Epithelial cell of prostate (primary cell): ENCODE measurements around the gene ALDH2.
"Not testable (repeated sequence)": the region's sequence is repeated elsewhere in the genome, so short reads cannot be mapped to it uniquely, and the experiment has no call there.

ENCODE experiments used
- DNase-seq: peaks from one replicate; pipeline ENCODE4 v3.0.0-alpha.2; 2011; ENCODE audit warnings: low read depth, low spot score
- H3K27ac ChIP-seq: fragments of 450-650 bp; 2 replicates; pipeline ENCODE4 v1.5.1; 2017; ENCODE audit warnings: mild to moderate bottlenecking

The ALDH2 gene

DNA sequence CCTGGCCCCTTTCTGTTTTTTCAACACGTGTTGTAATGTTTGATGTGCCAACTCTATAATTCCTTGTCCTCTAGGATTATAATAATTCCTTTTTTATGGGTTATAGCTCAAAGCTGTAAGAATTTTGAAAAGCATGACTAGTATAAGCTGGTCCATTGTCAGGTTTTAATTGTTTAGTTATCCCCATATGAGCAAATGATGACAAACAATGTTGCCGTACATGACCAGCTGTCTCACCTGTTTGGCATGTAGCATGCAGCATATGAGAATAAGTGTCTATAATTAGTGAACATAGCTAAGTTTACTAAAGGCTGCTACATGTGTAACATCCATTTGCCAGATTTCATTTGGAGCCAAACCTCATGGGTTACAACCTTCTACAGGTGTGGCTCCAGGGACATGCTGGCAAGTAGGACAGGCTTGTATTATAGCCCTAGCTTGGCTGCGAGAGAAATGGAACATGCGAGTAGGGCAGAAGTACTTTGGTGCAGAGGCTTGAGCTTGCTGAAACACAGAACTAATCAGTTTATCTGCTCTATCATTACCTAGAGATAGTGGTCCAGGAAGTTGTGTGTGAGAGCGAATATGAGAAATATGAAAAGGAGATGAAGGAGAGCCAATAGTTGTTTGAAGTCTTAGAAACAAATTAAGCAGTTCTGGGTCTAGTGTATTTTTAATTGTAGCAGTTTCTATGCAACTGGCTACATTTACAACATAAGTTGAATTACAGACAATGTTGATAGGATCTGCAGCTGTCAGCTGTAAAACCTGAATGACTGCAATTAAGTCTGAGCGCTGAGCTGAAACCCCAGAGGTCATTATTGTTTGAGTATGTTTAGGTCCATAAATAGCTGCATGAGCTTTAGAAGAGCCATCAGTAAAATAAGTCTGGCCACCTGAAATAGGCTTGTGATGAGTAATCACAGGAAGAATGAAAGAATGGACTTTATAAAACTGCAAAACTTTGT, 52.7 kb downstream of the ALDH2 start:
- peak; percentile 20 for DNase-seq
- H3K27ac ChIP-seq: peak overlapping the region; percentile 5

DNA sequence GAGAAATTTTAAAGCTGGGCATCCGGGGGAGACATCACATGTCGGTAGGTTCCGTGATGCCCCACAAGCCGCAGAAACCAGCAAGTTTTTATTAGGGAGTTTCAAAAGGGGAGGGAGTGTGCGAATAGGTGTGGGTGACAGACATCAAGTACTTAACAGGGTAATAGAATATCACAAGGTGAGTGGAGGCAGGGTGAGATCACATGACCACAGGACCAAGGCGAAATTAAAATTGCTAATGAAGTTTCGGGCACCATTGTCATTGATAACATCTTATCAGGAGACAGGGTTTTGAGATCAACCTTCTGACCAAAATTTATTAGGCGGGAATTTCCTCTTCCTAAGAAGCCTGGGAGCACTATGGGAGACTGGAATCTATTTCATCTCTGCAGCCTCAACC, 54.1 kb downstream of the ALDH2 start:
- not testable (repeated sequence) for DNase-seq, H3K27ac ChIP-seq

DNA sequence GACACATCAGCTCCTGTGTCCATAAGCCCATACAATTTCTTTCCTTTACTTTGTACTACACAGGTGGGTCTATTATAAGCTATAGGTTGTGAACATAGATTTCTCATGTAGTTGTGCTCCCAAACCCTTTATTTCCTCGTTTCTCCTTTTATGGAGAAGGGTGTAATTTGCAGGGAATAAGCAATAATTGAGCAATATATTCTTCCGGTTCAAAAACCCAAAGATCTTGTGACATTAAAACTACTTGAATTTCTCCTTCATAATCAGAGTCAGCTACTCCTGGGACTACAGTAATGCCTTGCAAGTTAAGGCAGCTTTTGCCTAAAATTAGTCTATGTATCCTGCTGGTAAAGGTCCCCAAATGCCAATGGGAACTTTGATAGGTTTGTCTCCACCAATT, 56.2 kb downstream of the ALDH2 start:
- no peak for DNase-seq
- no peak overlapping the region for H3K27ac ChIP-seq

DNA sequence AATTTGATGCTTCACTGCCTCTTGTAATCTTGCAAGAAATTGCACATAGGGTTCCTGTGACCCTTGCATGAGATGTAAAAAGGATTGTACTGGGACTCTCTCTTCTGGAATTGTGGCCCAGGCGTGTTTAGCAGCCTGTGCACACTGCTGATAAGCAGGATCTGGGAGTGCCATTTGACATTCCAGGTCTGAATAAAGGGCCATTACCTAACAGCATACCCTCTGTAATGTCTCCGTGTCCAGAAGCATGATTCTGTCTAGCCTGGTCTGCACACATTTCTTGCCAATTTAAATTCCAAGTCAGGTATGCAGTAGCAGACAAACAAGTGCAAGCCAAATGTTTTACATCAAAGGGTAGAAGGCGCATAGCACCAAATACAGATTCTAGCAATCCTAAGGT, 57.2 kb downstream of the ALDH2 start:
- no peak overlapping the region for H3K27ac ChIP-seq
- no peak for DNase-seq

DNA sequence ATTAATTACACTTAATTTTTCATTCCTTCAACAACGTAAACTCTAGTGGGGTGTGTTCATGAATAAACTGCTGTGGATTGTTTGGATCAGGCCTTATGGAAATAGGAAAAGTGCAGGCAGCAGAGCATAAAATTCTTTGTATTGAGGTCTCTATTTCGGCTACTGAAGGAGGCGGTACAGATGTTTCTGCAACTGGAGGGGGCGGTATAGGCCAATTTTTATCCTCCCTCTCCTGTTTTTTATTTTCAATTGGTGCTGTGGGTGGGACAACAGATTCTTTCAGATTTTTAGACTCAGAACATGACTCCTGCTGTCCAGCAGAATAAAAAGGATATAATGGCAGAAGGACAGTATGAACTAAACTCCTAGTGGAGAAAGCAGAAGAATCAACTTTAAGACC, 57.6 kb downstream of the ALDH2 start:
- H3K27ac ChIP-seq, DNase-seq: not testable (repeated sequence)

DNA sequence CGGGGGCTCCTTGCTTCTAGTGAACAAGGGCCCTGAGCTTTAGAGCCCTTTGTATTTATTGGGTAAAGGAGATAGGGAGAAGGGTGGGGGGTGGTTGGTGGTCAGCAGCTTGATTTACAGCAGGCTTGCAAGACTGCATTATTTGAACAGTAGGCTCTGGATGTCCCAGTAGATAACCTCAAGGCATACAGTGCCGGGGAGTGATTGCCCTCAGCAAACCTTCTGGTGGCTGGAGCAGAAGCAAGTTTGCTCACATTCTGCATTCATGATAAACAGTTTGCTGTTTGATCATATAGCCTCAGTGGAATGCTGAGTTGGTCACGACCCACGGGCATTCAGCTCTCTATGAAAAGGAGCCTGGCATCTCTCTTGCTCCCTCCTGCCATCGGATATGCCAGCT, 58.8 kb downstream of the ALDH2 start:
- H3K27ac ChIP-seq: no peak overlapping the region
- DNase-seq: no peak

DNA sequence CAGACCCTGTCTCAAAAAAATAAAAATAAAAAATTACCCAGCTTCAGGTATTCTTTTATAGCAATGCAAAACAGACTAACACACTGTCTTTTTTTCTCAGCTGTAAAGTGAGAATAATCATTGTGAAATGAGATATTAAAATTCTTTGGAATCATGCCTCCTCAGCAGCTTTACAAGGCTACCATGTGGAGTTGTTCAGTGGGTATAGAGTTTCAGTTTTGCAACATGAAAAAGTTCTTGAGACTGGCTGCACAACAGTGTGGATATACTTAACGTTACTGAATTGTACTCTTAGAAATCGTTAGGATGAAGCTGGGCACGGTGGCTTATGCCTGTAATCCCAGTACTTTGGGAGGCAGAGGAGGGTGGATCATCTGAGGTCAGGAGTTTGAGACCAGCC, 59.6 kb downstream of the ALDH2 start:
- DNase-seq: no peak
- H3K27ac ChIP-seq: no peak overlapping the region

DNA sequence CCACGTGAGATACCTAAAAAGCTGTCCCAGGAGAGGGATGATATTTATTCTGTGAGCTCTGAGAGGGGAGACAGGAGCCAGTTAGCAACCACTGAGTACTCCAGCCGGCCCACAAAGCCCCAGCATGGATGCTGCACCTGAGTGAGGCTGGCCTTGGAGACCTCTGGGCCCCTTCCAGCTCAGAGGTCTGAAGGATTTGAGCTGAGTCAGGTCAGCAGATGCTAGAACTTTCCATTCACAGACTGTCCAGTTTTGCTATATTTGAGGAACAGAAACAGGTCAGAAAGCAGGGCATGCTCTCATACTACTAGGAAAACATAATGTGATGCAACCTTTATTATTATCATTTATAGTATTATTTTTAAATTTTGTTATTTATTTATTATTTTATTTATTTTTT, 60.3 kb downstream of the ALDH2 start:
- no peak overlapping the region for H3K27ac ChIP-seq
- no peak for DNase-seq

DNA sequence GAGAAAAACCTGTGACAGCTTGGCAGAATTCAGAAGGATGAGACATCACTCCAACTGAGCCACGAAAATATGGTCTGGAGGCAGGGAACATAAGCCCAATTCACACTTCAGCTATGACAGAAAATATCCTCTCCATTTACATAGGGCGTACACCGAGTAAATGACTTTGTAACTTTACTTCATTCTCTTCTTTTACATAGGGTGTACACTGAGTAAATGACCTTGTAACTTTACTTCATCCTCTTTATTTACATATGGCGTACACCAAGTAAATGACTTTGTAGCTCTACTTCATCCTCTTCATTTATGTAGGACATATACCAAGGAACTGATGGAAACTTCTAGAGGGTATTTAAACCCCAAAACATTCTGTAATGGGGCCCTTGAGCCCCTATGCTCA, 61.2 kb downstream of the ALDH2 start:
- DNase-seq: no peak
- no peak overlapping the region for H3K27ac ChIP-seq

DNA sequence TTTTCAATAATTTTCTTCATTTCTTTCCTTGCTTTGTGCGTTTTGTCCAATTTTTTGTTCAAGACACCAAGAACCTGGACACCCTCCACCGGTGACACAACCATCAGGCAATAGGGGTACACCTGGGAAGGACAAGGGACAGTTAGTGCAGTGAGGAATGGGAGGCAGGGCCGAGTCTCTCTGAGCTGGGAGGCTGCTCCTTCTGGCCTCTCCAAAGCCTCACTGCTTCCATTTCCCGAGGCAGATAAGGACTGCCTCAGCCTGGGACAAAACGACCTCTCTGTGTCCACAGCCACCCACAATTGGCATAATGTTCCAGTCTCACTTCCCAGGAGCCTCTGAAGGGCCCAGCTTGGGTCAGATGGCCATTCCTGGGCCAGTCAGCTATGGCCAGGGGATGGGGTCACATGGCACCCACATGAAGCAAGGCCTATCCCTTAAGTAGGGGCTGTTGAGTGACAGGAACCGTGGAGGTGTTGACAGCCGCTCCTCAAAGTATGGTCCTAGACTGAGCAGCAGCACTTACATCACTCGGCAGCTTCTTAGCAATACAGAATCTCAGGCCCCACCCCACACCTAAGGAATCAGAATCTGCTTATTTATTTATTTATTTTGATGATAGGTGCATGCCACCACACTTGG, 61.7 kb downstream of the ALDH2 start:
- no peak overlapping the region for H3K27ac ChIP-seq
- DNase-seq: no peak

DNA sequence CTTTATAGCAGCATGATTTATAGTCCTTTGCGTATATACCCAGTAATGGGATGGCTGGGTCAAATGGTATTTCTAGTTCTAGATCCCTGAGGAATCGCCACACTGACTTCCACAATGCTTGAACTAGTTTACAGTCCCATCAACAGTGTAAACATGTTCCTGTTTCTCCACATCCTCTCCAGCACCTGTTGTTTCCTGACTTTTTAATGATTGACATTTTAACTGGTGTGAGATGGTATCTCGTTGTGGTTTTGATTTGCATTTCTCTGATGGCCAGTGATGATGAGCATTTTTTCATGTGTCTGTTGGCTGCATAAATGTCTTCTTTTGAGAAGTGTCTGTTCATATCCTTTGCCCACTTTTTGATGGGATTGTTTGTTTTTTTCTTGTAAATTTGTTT, 62.9 kb downstream of the ALDH2 start:
- not testable (repeated sequence) for H3K27ac ChIP-seq, DNase-seq

DNA sequence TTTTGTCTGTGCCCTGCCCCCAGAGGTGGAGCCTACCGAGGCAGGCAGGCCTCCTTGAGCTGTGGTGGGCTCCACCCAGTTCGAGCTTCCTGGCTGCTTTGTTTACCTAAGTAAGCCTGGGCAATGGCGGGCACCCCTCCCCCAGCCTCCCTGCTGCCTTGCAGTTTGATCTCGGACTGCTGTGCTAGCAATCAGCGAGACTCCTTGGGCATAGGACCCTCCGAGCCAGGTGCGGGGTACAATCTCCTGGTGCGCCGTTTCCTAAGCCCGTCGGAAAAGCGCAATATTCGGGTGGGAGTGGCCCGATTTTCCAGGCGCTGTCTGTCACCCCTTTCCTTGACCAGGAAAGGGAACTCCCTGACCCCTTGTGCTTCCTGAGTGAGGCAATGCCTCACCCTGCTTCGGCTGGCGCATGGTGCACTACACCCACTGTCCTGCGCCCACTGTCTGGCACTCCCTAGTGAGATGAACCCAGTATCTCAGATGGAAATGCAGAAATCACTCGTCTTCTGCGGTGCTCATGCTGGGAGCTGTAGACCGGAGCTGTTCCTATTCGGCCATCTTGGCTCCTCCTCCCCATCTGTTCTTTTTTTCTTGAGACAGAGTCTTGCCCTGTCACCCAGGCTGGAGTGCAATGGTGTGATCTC, 68.1 kb downstream of the ALDH2 start:
- not testable (repeated sequence) for H3K27ac ChIP-seq, DNase-seq

DNA sequence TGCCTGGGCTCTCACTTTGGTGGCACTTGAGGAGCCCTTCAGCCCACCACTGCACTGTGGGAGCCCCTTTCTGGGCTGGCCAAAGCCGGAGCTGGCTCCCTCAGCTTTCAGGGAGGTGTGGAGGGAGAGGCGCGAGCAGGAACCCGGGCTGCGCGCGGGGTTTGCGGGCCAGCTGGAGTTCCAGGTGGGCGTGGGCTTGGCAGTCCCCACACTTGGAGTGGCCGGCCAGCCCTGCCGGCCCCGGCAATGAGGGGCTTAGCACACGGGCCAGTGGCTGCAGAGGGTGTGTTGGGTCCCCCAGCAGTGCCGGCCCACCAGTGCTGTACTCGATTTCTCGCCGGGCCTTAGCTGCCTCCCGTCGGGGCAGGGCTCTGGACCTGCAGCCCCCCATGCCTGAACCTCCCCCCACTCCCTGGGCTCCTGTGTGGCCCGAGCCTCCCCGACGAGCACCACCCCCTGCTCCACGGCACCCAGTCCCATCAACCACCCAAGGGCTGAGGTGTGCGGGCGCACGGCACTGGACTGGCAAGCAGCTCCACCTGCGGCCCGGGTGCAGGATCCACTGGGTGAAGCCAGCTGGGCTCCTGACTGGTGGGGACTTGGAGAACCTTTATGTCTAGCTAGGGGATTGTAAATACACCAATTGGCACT, 68.9 kb downstream of the ALDH2 start:
- H3K27ac ChIP-seq: not testable (repeated sequence)

DNA sequence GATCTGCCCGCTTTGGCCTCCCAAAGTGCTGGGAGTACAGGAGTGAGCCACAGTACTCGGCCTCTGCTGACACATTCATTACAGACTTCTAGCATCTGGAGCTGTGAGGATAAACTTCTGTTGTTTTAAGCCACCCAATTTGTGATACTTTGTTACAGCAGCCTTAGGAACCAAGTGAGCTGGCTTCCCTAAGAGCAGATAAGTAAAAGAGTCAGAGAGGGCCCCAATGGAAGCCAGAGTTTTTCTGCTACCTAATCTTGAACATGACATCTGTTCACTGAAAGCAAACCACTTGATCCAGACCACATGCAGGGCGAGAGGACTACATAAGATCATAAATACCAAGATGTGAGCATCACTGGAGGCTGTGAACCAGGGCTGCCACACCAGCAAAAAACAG, 71.6 kb downstream of the ALDH2 start:
- no peak overlapping the region for H3K27ac ChIP-seq
- DNase-seq: no peak

More for the DNA sequence above, 68.9 kb downstream of the ALDH2 start:
- DNase-seq: not testable (repeated sequence)

DNA sequence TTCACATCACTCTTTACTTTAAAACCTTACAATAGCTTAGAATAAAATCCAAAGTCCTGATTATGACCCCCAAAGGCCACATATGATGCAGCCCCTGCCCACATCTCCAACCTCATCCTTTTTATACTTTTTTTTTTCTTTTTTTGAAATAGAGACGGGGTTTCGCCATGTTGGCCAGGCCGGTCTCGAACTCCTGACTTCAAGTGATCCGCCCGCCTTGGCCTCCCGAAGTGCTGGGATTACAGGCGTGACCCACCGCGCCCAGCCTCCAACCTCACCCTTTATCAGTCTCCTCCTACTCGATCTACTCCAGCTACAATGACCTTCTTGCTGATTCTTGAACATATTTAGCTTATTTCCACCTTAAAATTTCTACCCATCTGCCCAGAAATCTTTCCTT, 74.1 kb downstream of the ALDH2 start:
- peak overlapping the region; percentile 88 for H3K27ac ChIP-seq
- no peak for DNase-seq

DNA sequence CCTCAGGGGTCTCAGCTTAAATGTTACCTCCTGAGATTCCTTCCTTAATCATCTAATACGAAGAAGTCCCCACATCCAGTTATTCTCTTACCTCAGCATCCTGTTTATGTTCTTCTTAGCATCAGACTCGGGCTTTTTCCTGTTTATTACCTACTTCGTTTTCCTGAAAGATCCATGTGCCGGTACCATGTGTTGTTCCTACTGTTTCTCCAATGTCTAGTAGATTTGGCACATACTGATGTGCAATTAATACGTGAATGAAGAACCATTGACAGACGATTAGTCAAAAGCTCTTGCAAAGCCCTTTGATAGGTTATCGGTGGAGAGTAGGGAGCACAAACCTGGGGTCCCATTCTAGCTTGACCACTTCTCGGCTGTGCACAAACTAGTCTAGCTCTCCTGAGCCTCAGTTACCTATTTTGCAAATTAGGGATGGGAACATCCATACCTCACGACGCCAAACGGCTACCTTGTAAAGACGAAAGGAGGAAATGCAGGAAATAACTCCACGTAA, 74.6 kb downstream of the ALDH2 start:
- peak overlapping the region; percentile 88 for H3K27ac ChIP-seq
- DNase-seq: no peak

DNA sequence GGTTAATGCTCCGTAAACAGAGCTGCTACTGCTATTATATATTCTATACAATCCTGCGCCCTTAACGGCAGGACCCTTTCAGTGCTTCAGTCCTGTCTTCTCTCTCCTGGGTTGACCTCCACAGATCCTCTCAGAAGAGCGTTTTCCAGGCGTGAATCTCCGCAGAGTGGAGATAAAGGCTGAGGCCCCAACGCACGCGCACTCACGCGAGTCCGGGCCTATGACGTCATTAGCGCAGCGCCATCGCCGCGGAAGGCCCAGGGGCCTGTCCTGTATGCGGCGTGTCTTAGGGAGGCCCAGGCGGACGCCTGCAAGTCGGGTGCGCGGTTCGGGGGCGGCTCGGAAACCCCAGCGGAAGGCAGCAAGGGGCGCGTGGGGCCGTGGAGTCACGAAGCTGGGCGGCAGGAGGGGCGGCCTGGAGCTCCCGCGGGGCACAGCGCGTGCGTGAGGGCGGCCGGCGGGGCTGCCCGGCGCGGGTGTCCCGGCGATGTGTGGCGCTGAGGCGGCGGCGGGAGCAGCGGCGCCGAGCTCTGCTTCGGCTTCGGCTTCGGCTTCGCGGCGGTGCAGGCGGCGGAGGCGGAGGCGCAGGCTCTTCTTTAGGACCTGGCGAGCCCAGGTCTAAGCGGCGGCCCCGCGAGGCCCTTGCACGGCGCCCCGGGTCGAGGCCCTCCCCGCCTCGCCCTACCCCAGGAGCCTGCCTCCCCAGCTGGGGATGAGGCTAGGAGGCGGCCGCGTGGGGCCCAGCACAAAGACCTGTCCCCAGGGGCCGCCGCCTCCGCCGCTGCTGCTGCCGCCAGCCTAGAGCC, 75.2 kb downstream of the ALDH2 start, which contains the start of gene MAPKAPK5:
TSS of gene MAPKAPK5 (plus strand) at position 479 of the 806 bp plus-strand sequence. CDS start 506 bp downstream, outside the sequence.
- peak; percentile 78 for DNase-seq
- peak within 1 kb of the TSS; percentile 88 for H3K27ac ChIP-seq

DNA sequence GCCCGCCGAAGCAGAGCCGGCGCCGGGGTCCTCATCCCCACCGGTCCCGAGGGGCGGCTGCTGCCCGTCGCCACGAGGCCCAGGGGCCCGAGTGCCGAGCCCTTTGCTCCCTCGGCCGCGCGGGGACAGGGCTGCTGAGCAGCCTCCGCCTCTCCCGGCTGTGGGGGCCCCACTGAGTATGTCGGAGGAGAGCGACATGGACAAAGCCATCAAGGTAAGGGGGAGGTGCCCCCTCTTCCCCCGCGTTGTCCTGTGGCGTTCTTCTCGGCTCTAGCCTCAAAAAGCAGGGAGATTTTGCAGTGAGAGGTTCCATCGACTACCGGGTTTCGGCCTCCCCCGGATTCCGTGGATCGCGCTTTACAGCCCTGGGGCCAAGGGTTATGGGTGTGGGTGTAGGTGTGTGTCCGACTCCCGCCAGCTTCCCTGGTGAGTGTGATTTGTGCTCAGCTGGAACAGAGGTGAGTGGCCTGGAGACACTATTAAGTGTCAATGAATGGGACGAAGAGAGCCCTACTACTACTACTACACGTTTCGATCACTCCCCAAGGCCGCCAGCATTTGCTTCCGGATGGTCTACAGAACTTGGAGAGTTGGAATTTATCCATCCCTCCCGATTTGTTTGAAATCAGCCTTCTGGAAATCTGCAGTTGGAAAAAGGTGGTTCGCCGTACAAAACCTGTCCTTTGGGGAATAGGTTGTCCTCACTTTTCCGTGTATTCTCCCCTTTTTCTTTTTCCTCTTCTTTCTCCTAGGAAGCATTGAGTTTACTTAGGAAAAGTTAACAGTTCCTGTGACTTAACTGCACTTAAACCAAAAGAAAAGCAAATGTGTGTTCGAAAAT, 76.0 kb downstream of the ALDH2 start:
- DNase-seq: no peak
- H3K27ac ChIP-seq: peak overlapping the region; percentile 88
